SK-N-SH treated with all-trans-retinoic acid at 6 μM for 48 hours (cell line): ENCODE data around the gene TCP11L2.

Source experiments
- ARNTL ChIP-seq: fragments of 450-650 bp; formaldehyde crosslinking; IDR thresholded peaks from 2 replicates; pipeline ENCODE4 v1.5.0; 2020; ENCODE audit warnings: low read depth, mild to moderate bottlenecking, moderate library complexity, borderline replicate concordance
- ESRRG ChIP-seq: fragments of 250-450 bp; sonication (Bioruptor Pico); IDR thresholded peaks from 2 replicates; pipeline ENCODE4 v1.6.1; 2021; ENCODE audit warnings: mild to moderate bottlenecking
- OSR1 ChIP-seq: fragments of 250-450 bp; sonication (Bioruptor Pico); IDR thresholded peaks from 2 replicates; pipeline ENCODE4 v1.8.0; 2022; ENCODE audit warnings: moderate library complexity, mild to moderate bottlenecking, inconsistent platforms
- TCF4 ChIP-seq: fragments of 250-450 bp; sonication (Bioruptor Pico); IDR thresholded peaks from 2 replicates; pipeline ENCODE4 v1.8.0; 2021; ENCODE audit warnings: mild to moderate bottlenecking, moderate library complexity, borderline replicate concordance
- TOX ChIP-seq: fragments of 250-450 bp; sonication (Bioruptor Pico); IDR thresholded peaks from 2 replicates; pipeline ENCODE4 v1.8.0; 2021; ENCODE audit warnings: mild to moderate bottlenecking, moderate library complexity, borderline replicate concordance
- ZFP3 ChIP-seq: fragments of 250-450 bp; sonication (Bioruptor Pico); IDR thresholded peaks from 2 replicates; pipeline ENCODE4 v1.5.0; 2020; ENCODE audit warnings: mild to moderate bottlenecking, moderate library complexity

- TF ChIP-seq ESRRG (CRISPR knock-in tag) (no peak), ZFP3 (no peak), OSR1 (CRISPR knock-in tag) (no peak), TOX (no peak), TCF4 (CRISPR knock-in tag) (no peak), ARNTL (CRISPR knock-in tag) (no peak)
These were observed 26.9 kb downstream of the TCP11L2 start for GRCh38 chr12:106329231-106329982.
